NCI-H2029 (cell line): ENCODE measurements around the gene TSPAN2.

Experiments
- DNase-seq: peaks from one replicate; lab custom pipeline; 2025; lab: John Stamatoyannopoulos, UW

The TSPAN2 gene

GRCh38 chr1:115113766-115114165 is 24.5 kb upstream of the TSPAN2 start:
- no peak for DNase-seq

- no peak for DNase-seq
Measured at GRCh38 chr1:115112496-115113375, 23.4 kb upstream of the TSPAN2 start.

GRCh38 chr1:115107516-115108260 is 18.4 kb upstream of the TSPAN2 start:
- no peak for DNase-seq

GRCh38 chr1:115105831-115106230 is 16.5 kb upstream of the TSPAN2 start:
- no peak for DNase-seq

- no peak for DNase-seq
Measured at GRCh38 chr1:115099693-115100050, 10.4 kb upstream of the TSPAN2 start.

- DNase-seq, result peak; percentile 37
Measured at GRCh38 chr1:115098979-115099692, 9.8 kb upstream of the TSPAN2 start.

- DNase-seq, result no peak
Measured at GRCh38 chr1:115092175-115092574, 2.9 kb upstream of the TSPAN2 start.

- DNase-seq, result no peak
Measured at GRCh38 chr1:115091572-115091971, 2.3 kb upstream of the TSPAN2 start.

- DNase-seq, result no peak
Measured at GRCh38 chr1:115090956-115091355, 1.7 kb upstream of the TSPAN2 start.

GRCh38 chr1:115090540-115090939 is 1.2 kb upstream of the TSPAN2 start:
- DNase-seq, result no peak

- no peak for DNase-seq
Measured at GRCh38 chr1:115090186-115090490, 835 bp upstream of the TSPAN2 start.

GRCh38 chr1:115088871-115089419 is 358 bp downstream of the TSPAN2 start:
- DNase-seq, result no peak

GRCh38 chr1:115088115-115088778 is 1.1 kb downstream of the TSPAN2 start:
- no peak for DNase-seq

GRCh38 chr1:115086176-115086830 is 3.0 kb downstream of the TSPAN2 start:
- DNase-seq, result no peak

GRCh38 chr1:115084902-115085511 is 4.3 kb downstream of the TSPAN2 start:
- no peak for DNase-seq

GRCh38 chr1:115082949-115083348 is 6.4 kb downstream of the TSPAN2 start:
- no peak for DNase-seq

GRCh38 chr1:115078708-115079107 is 10.6 kb downstream of the TSPAN2 start:
- no peak for DNase-seq

- no peak for DNase-seq
Measured at GRCh38 chr1:115077984-115078330, 11.3 kb downstream of the TSPAN2 start.

- no peak for DNase-seq
Measured at GRCh38 chr1:115077286-115077983, 11.9 kb downstream of the TSPAN2 start.

- no peak for DNase-seq
Measured at GRCh38 chr1:115076384-115076915, 12.9 kb downstream of the TSPAN2 start.
